Activated T-cell treated with anti-CD3 and anti-CD28 coated beads for 1 hour (primary cell): ENCODE measurements around the gene RWDD2A.
"Not testable (repeated sequence)": the region's sequence is repeated elsewhere in the genome, so short reads cannot be mapped to it uniquely, and the experiment has no call there.

ENCODE experiments used
- DNase-seq: peaks from one replicate; pipeline ENCODE4 v3.0.0-alpha.2; 2020; ENCODE audit warnings: low read depth

Gene RWDD2A

GRCh38 chr6:83192871-83193746, at the start of gene RWDD2A, which contains the start of gene PGM3:
TSS of gene RWDD2A (plus strand) at chr6:83193357. CDS start at chr6:83194452, 1,095 bp downstream.
TSS of gene PGM3 (minus strand) at chr6:83193265. CDS start at chr6:83191012, 2,253 bp downstream.
- peak; percentile 83 for DNase-seq

GRCh38 chr6:83151114-83151513, 42.0 kb upstream of the RWDD2A start:
- no peak for DNase-seq

- no peak for DNase-seq
These were observed 40.2 kb upstream of the RWDD2A start for GRCh38 chr6:83152913-83153312.

- no peak for DNase-seq
These were observed 39.2 kb upstream of the RWDD2A start for GRCh38 chr6:83153883-83154521.

GRCh38 chr6:83155794-83156193, 37.4 kb upstream of the RWDD2A start:
- no peak for DNase-seq

- no peak for DNase-seq
These were observed 33.0 kb upstream of the RWDD2A start for GRCh38 chr6:83160167-83160566.

- DNase-seq, result no peak
These were observed 25.4 kb upstream of the RWDD2A start for GRCh38 chr6:83167726-83168278.

- DNase-seq, result no peak
These were observed 24.6 kb upstream of the RWDD2A start for GRCh38 chr6:83168556-83168955.

GRCh38 chr6:83169106-83169505, 24.1 kb upstream of the RWDD2A start:
- DNase-seq, result no peak

GRCh38 chr6:83169511-83169910, 23.6 kb upstream of the RWDD2A start:
- DNase-seq, result no peak

- no peak for DNase-seq
These were observed 16.9 kb upstream of the RWDD2A start for GRCh38 chr6:83176246-83176645.

- no peak for DNase-seq
These were observed 12.7 kb upstream of the RWDD2A start for GRCh38 chr6:83180426-83180950.

- no peak for DNase-seq
These were observed 11.0 kb upstream of the RWDD2A start for GRCh38 chr6:83182114-83182513.

GRCh38 chr6:83183082-83183828, 9.9 kb upstream of the RWDD2A start:
- no peak for DNase-seq

- DNase-seq, result no peak
These were observed 8.1 kb upstream of the RWDD2A start for GRCh38 chr6:83185096-83185495.

- no peak for DNase-seq
These were observed 4.7 kb upstream of the RWDD2A start for GRCh38 chr6:83188501-83188900.

- no peak for DNase-seq
These were observed 2.5 kb upstream of the RWDD2A start for GRCh38 chr6:83190626-83191025.

- not testable (repeated sequence) for DNase-seq
These were observed 1.2 kb upstream of the RWDD2A start for GRCh38 chr6:83191974-83192373.

- no peak for DNase-seq
These were observed 701 bp upstream of the RWDD2A start for GRCh38 chr6:83192456-83192855.

- no peak for DNase-seq
These were observed 800 bp downstream of the RWDD2A start for GRCh38 chr6:83193747-83194566.
